Stimulated activated CD8-positive, alpha-beta memory T cell treated with anti-CD3 and anti-CD28 coated beads, Interleukin-12 subunit alpha, Interleukin-12 subunit beta, amount 100 ng/mL, for 24 hours (primary cell): ENCODE results near the gene NRL.

Experiments
- DNase-seq: peaks from one replicate; pipeline ENCODE4 v3.0.0-alpha.2; 2020; ENCODE audit errors: extremely low read depth

NRL gene

DNA sequence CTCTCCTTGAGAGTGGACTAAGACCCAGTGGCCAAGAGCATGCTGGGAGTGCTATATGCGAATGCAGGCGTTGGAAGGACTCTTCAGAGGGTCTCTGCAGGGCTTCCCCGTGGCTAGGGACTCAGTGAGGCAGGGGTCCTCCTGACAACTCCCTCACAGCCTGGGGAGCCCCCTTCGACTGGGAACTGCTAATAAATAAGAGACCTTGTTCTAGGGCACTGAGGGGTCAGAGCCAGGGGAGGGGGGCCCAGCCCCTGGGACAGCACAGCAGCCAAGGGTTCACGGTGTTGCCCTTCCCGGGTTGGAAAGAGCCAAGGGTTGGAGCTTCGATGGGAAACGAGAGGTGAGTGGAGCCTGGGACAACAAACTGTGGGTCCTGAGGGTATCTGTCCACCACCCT, 49.3 kb downstream of the NRL start:
- DNase-seq = no peak

- no peak for DNase-seq
Observed at GRCh38 chr14:24064856-24065255, 49.9 kb downstream of the NRL start.

- DNase-seq = no peak
Observed at GRCh38 chr14:24064091-24064795, 50.5 kb downstream of the NRL start.

DNA sequence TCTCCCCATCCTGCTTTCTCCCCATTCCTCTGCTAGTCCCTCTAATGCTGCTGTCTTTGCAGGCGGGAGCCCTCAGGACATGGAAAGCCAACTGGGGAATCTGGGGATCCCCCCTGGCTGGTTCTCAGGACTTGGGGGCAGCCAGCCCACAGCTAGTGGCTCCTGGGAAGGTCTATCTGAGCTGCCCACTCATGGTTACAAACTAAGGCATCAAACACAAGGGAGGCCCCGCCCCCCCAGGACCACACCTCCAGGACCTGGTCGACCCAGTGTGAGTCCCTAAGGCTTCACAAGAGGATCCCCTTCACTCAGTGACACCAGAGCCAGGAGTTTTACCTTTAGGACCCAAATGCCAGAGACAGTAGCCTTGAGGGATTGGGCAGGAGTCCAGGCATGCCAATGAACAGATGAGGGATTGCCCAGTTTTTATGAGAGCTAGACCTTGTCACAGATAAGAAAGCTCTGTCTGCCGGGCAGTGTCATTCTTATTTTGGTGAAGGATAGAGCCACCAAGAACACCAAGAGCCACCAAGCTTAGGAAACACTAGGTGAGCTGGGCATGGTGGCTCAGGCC, 51.4 kb downstream of the NRL start:
- no peak for DNase-seq

- no peak for DNase-seq
Observed at GRCh38 chr14:24062216-24062980, 52.4 kb downstream of the NRL start.

DNA sequence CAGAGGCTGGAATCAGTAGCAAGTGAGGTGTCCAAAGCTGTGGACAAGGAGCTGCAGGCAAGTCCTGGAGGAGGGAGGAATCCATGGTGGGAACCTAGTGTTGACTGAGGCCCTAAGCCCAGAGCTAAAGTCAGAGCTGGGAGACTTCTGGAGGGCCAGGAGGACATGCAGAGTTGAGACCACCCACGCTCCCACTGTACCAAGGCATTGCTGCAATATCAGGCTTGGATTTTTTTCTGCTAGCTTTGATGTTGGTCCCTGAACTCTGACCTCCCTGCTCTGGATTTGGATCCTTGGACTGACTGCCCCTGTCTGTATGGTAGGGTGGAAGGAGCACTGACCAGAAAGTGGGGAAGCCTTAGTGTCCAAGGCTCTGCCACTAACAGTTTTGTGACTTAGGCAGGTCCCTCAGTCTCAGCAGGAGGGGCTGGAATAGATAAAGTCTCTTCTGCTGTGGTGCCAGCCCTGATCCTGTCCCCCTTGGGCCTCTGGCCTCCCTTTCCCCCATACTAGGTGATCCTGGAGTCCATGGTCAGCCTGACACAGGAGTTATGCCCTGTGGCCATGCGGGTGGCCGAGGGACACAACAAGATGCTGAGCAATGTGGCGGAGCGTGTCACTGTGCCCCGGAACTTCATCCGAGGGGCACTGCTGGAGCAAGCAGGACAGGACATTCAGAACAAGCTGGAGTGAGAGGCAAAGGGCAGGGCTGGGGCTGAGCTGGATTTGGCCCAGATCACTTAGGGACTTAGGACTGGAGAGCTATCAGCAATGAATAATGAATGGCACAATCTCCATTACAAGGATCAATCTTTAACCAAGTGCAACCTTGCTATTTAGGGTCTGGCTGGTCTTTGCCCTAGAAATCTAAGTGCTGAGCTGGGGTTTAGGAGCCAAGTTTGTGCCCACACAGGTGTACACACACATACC, 53.5 kb downstream of the NRL start:
- DNase-seq = no peak

- DNase-seq = no peak
Observed at GRCh38 chr14:24060443-24060842, 54.3 kb downstream of the NRL start.

DNA sequence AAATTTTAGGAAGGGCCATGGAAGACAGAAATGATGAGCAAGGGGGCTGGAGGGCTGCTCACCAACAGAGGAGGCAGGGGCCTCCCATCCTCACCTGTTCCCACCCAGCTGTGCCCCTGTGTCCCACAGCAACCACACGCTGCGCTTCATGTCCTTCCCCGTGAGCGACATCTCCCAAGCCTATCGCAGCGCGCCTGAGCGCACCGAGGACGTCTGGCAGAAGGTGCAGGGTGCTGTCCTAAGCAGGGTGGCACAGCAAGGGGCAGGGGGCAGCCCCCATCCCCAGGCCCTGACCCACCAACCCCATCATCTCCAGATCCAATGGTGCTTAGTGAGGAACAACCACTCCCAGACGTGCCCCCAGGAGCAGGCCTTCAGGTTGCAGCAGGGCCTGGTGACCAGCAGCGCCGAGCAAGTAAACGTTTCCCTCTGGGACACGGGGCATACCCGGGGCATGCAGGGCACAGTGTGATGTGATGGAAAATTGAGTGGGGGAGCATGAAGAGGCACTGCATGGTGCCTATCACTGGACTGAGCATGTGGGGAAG, 54.8 kb downstream of the NRL start:
- DNase-seq = no peak

DNA sequence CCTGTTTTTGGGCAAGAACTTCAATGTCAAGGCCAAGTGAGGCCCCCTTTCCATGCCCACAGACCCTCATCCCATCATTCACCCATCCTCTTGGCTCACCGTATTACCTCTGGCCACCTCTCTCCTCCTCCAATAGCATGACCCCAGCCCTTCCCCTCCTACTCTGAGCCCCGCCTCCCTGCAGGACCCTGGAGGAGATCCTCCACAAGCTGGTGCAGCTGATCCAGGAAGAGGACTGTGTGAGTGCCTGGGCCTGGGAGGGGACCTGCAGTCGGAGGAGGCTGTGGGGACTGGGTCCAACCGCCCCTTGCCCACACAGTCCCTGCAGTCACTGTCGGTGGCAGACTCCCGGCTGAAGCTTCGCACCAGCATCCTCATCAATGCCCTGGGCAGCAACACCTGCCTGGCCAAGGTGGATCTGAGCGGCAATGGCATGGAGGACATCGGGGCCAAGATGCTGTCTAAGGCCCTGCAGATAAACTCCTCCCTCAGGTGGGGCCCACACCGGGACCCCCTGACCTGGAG, 55.7 kb downstream of the NRL start:
- DNase-seq = no peak

DNA sequence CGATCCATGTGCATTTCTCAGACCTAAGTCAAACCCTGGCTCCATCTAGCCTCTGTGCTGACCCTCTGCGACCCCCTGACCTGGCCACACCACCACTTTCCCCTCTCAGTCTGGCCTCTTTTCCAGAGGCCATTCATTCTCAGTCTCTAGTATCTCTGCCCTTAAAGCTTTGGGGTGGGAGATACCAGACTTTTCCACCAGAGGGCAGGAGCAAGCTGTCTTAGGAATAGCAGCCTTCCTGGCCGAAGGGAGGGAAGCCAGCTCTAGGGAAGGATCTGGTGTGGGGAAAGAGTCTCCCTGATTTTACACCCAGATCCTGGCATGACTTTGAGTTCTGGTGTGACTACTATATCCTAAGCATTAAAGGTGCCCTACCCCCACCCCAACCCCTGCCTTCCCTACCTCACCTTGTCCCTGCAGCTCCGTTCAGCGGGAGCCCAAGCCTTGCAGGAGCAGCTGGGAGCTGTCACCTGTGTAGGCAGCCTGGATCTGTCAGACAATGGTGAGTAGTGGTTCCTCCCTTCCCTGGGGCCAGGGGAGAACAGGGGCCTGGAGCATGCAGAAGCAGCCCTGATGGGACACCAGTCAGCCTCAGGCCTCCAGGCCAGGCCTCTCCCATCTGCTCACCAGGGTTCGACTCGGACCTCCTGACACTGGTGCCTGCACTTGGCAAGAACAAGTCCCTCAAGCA, 56.3 kb downstream of the NRL start:
- no peak for DNase-seq

- no peak for DNase-seq
Observed at GRCh38 chr14:24057867-24058259, 56.9 kb downstream of the NRL start.

DNA sequence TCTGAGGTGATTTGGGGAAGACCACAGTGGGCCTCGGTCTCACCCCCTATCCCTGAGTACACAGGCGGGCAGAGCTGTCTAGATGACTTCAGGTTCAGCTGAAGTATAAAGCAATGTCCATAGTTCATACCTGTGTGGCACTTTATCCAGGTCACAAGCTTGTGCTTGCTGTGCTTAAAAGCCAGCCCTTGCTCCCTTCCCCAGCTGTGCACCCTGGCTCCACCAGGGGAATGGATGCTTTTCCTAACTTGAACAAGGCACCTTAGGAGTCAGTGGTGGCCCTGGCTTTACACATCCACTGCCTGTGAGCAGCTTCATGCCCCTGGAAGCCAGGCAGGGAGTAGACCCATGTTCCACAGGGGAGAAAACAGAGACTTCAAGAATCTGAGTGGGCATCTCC, 57.5 kb downstream of the NRL start:
- DNase-seq = no peak

DNA sequence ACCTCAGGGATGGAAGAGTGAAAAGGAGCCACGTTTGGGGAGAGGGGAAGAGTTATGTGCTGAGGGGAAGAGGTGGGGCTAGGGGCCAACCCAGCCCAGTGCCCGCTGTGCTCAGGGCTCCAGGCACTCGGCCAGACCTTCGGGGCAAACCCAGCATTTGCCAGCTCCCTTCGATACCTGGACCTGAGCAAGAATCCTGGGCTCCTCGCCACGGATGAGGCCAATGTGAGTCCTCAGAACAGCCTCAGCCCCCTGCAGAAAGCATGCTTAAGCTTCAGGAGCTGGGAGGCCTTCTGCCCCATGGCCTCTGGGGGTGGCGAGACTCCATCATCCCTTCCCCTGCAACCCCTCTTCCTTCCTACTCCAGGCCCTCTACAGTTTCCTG, 58.0 kb downstream of the NRL start:
- no peak for DNase-seq

GRCh38 chr14:24055971-24056799, 58.6 kb downstream of the NRL start:
- DNase-seq = no peak

DNA sequence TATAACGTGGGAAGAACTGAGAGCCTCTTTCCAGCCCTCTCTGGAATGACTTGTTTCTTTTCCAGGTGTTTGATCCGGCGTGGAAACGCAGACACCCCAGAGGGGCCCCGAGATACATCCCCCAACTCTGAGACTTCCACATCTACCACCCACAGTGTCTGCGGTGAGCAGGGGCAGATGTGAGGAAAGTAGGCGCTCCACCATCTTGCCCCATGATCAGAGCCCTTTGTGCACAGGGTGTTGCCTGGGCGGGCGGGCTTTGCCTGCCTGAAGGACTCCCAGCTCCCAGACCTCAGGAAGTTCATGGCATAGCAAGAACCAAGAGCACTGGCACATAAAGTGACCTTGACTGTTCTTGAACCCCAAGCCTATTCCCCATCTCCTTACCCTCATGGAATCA, 60.1 kb downstream of the NRL start:
- DNase-seq = no peak

DNA sequence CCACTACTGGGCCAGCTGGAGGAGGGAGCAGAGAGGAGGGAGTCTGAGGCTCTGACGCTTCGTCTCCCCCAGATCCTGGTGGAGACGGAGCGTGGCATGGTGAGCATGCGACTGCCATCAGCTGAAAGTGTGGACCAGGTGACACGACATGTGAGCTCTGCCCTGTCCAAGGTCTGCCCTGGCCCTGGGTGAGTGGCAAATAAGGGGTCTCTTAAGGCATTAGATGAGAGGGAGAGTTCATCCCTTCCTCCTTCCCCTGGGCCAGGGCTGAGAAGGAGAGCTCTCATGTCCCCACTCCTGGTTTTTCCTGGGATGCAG, 60.5 kb downstream of the NRL start:
- no peak for DNase-seq

DNA sequence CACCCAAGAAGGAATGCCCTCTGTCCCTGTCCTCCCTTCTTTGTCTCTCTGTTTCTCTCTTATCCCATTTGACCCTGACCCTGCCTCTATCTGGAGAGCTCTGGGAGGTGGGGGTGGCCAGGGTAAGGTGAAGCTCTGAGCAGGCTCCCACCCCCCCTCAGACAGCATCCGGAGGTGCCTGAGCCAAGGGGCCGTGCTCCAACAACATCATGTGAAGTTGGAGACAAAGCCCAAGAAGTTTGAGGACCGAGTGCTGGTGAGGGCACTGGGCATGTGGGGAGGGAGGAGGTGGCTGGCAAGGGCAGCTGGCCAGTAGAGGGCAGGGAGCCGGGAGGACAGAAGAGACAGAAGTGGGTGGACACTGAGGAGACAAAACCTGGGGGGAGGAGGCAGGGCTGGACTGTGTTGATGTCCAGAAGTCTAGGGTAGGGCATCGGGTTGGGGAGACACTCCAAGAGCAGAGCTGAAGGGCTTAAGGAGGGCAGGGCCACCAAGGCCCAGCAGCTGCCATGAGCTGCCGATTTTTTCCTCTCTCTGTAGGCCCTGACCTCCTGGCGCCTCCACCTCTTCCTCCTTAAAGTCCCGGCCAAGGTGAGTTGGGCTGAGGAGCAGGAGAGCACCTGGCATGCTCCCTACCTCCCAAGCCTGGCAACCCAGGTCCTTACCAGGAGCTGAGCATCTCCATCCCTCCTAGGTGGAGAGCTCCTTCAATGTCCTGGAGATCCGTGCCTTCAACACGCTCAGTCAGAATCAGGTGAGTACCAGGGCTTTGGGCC, 61.0 kb downstream of the NRL start:
- DNase-seq = no peak

DNA sequence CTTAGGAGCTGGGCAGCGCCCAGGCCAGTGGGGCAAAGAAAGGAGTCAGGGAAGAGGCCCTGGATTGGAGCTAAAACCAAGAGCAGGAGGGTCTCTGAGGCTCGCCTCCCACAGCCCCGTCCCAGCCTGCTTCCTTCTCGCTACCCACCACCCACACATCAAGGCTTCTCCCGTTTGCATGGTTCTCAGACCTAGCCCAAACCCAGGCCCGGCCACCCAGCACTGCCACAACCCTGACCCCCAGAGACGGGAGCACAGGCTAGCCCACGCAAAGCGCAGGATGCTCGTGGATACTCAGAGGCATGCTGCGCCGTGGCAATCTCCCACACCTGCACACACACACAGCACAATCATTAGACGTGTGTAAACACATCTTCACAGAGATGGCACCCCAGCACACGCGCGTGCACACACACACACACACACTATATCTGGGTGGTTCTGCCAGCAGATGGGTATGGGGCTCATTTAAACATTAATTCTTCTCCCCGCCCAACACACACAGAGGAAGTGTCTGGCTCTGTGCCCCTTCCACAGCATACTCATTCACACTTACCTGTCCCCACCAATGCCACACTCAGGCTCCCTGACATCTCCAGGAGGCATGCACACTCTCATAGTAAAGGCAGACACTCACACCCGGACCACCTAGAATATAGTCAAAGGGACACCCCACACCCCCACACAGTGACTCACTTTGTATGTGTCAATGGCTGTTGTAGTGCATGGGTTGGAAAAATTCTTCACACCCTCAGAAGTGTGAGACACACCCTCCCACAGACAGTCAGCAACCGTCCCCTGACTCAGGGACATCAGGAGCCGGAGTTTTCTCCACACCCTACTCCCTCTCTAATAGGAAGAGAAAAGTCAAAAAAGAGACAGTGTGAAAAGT, 61.8 kb downstream of the NRL start:
- peak; percentile 59 for DNase-seq
